CD4-positive, alpha-beta T cell treated with Interleukin-6 at 100 ng/mL for 8 hours (primary cell): ENCODE measurements around the gene MCM5.
"Not testable (repeated sequence)": the region's sequence is repeated elsewhere in the genome, so short reads cannot be mapped to it uniquely, and the experiment has no call there.

Experiments used
- DNase-seq: peaks from one replicate; pipeline ENCODE4 v3.0.0-alpha.2; 2020; ENCODE audit warnings: mixed read lengths, low spot score

Gene MCM5

GRCh38 chr22:35432228-35432905 is 32.4 kb downstream of the MCM5 start:
- DNase-seq = no peak

DNA sequence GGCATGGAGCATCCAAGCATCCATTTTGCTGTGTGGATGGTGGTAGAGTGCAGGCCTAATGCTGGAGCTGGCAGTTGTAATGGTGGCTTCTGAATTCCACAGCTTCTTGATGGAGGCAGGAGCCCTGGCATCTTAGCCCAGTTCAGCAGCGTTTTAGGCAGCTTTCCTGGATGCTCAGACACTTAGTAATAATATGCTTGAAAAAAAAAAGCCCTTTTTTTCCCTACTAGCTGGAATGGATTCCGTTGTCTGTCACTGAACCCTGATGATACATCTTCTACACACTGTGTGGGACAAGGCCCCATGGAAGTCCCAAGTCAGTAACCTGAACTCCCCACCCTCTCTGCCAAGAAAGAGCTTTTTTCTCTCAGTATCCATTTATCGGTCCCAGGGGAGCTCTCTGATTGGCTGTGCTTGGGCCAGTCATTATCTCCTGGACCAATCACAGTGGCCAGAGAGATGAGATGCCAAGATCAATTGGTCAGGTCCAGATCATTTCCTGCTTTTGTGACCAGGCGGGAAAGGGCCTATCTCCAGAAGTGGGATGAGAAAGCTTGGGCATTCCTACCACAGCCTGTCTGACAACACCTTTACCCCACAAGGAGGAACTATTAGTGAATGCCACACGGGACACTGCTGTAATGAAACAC is 34.2 kb downstream of the MCM5 start:
- no peak for DNase-seq

GRCh38 chr22:35435201-35435740 is 35.3 kb downstream of the MCM5 start:
- no peak for DNase-seq

DNA sequence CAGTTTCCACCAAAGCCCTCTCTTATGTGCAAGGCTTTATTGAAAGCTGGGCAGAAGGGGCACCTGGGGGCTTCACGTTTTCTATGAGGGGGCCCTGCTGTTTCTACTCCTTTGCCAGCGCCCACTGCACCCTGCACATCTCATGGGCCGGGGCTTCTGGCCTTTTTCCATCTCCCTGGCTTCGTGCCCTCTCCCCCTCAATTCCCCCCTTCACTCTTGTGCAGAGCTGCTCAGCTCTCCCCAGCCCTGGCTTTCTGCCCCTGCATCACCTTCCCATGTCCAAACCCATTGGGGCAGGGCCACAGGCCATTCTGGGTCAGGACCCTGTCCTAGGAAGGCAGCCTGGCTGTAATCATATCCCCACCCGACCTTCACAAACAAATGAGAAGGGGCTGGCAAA is 36.5 kb downstream of the MCM5 start:
- no peak for DNase-seq

- DNase-seq = no peak
These were observed 37.1 kb downstream of the MCM5 start for GRCh38 chr22:35437049-35437448.

GRCh38 chr22:35438673-35439364 is 38.9 kb downstream of the MCM5 start:
- not testable (repeated sequence) for DNase-seq

DNA sequence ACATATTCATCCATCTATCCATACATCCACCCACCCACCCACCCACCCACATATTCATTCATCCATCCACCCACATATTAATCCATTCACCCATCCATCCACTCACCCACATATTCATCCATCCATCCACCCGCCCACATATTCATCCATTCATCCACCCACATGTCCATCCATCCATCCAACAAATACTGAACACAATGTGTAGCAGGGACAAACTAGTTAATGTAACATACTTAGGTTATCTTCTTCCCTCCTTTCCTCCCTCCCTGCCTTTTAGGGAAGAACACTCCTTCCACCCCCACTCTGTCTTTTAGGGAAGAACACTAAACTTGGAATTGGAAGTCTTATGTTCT is 39.4 kb downstream of the MCM5 start:
- DNase-seq = no peak

- no peak for DNase-seq
These were observed 40.2 kb downstream of the MCM5 start for GRCh38 chr22:35440129-35440528.

GRCh38 chr22:35441489-35442100 is 41.7 kb downstream of the MCM5 start:
- no peak for DNase-seq

DNA sequence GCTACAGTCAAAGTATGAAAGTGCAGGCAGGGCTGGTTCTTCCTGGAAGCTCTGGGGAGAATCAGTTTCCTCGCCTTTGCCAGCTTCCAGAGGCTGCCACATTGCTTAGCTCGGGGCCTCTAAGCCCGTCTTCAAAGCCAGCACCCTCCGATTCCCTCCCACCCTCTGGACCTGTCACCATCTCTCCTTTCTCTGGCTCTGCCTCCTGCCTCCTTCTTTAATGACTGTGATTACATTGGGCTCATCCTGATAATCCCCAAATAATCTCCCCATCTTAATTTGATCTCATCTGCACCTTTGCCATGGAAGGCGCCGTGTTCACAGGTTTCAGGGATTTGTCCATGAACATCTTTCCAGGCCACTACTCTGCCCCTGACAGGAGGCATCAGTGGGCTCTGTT is 42.5 kb downstream of the MCM5 start:
- no peak for DNase-seq

DNA sequence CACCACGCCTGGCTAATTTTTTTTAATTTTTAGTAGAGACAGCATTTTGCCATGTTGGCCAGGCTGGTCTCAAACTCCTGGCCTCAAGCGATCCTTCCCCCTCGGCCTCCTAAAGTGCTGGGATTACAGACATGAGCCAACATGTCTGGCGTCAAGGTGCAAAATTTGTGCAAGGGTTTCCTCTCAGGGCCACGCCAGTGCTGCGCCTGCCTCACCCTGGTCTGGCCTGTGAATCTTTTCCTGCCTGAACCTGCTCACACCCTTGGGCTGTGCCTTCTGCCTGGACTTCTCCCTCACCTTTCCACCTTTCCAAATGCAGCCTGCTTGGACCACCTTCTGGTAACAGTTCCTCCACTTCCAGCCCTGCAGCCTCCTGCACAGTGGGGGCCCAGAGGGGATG is 43.4 kb downstream of the MCM5 start:
- DNase-seq = no peak

- no peak for DNase-seq
These were observed 44.1 kb downstream of the MCM5 start for GRCh38 chr22:35443790-35444684.

- no peak for DNase-seq
These were observed 44.9 kb downstream of the MCM5 start for GRCh38 chr22:35444685-35445399.

- no peak for DNase-seq
These were observed 46.0 kb downstream of the MCM5 start for GRCh38 chr22:35445933-35446332.

- DNase-seq = no peak
These were observed 46.4 kb downstream of the MCM5 start for GRCh38 chr22:35446365-35446764.

GRCh38 chr22:35448523-35448922 is 48.6 kb downstream of the MCM5 start:
- DNase-seq = no peak

- DNase-seq = no peak
These were observed 50.1 kb downstream of the MCM5 start for GRCh38 chr22:35449829-35450689.

- DNase-seq = no peak
These were observed 51.1 kb downstream of the MCM5 start for GRCh38 chr22:35450824-35451569.

- DNase-seq = no peak
These were observed 51.7 kb downstream of the MCM5 start for GRCh38 chr22:35451592-35451991.
